Heart right ventricle (tissue), 16 donors: ENCODE data around the gene VPS13C. TPM values are rescaled to one million over a fixed set of nuclear protein-coding genes. Genes with fewer than 3 reads are reported as not detected.
"Not testable (repeated sequence)": the region's sequence is repeated elsewhere in the genome, so short reads cannot be mapped to it uniquely, and the experiment has no call there.

ENCODE experiments used
- ATAC-seq, 8 donors: fragments of 200-7000 bp; cut with Tn5 transposase; one replicate each; pipeline ENCODE4 v1.9.1; 2020; ENCODE audit warnings: mild to moderate bottlenecking in 8 of 8, moderate library complexity in 8 of 8, moderate number of reproducible peaks in 1 of 8
- DNase-seq, 2 donors: peaks; one replicate each; pipeline ENCODE4 v3.0.0-alpha.2; 2020
- H3K27ac ChIP-seq, 10 donors: fragments of 200-600 bp; sonication (generic) in 2 of 10; one replicate each; pipeline versions ENCODE4 v1.5.0 to v1.8.0; 2020 to 2022; ENCODE audit warnings: mild to moderate bottlenecking in 3 of 10
- H3K27me3 ChIP-seq, 7 donors: fragments of 200-600 bp; one replicate each; pipeline ENCODE4 v1.8.0; 2021 to 2022; ENCODE audit warnings: mild to moderate bottlenecking in 2 of 7
- H3K36me3 ChIP-seq, 9 donors: fragments of 200-600 bp; sonication (generic) in 1 of 9; one replicate each; pipeline versions ENCODE4 v1.5.0 to v1.8.0; 2020 to 2022; ENCODE audit warnings: mild to moderate bottlenecking in 2 of 9
- H3K4me1 ChIP-seq, 9 donors: fragments of 200-600 bp; sonication (generic) in 1 of 9; one replicate each; pipeline versions ENCODE4 v1.5.0 to v1.8.0; 2020 to 2022; ENCODE audit warnings: mild to moderate bottlenecking in 4 of 9
- H3K4me3 ChIP-seq, 10 donors: fragments of 200-600 bp; sonication (generic) in 2 of 10; one replicate each; pipeline versions ENCODE4 v1.5.0 to v1.8.0; 2020 to 2022; ENCODE audit warnings: mild to moderate bottlenecking in 7 of 10, moderate library complexity in 2 of 10
- H3K9me3 ChIP-seq, 11 donors: fragments of 200-600 bp in 10 of 11; sonication (generic) in 2 of 11; one replicate each; pipeline versions ENCODE4 v1.5.0 to v1.8.0; 2013 to 2022; ENCODE audit warnings: mild to moderate bottlenecking in 2 of 11, control low read depth in 1 of 11, moderate library complexity in 1 of 11
- CTCF ChIP-seq, 9 donors: fragments of 200-600 bp; sonication (generic) in 2 of 9; IDR thresholded peaks; one replicate each; pipeline versions ENCODE4 v1.5.0 to v1.8.0; 2021 to 2022; ENCODE audit warnings: antibody characterized with exemption in 9 of 9, mild to moderate bottlenecking in 5 of 9, moderate library complexity in 1 of 9
- WGBS, 2 donors: extraction: QIAGEN DNeasy Blood & Tissue Kit; methylation state at CpG; one replicate each; pipeline ENCODE4 v1.1.7; 2013; ENCODE audit warnings: inconsistent platforms in 1 of 2; 5-methylcytosine and 5-hydroxymethylcytosine counted together
- intact Hi-C, 10 donors: fragments of 100-400 bp; cut with DNase I; formaldehyde crosslinking; loops; one replicate each; pipeline versions ENCODE4 v1.11.1 to v1.14.2; 2022
- polyA plus RNA-seq, 2 donors: library from polyadenylated mRNA; stranded (reverse); fragments of 200-250 nt; gene quantifications; one replicate each; pipeline ENCODE4 v1.2.3, GENCODE V29; 2013
- total RNA-seq, 10 donors: library from RNA; stranded (reverse); fragmentation: NEBNext Ultra II Directional in 3 of 10; extraction: Animal tissue kit (Norgen Biotek cat#: 25700) in 3 of 10; gene quantifications; one replicate each; pipeline versions ENCODE4 v1.2.1 to v1.2.4, GENCODE V29; 2021 to 2023
- donor health status: Arrhythmogenic right ventricular cardiomyopathy.
- donor health status: ischemic (EF 13 %, LVEDD 7.1; RV severe dilation, severe dysfunction).
- donor health status: healthy with polysubstance abuse.
- donor health status: DM: no; HTN: yes; CAD: no.
- donor health status: DM: no; HTN: no; CAD: no.
- donor health status: ischemic (EF 25% LVEDD 6.9; RV normal size, moderate dysfunction).
- donor health status: ischemic (EF 25% LVEDD 5.7; RV mildly dilated, moderate dysfunction).
- donor health status: healthy.
- donor health status: DM: yes; HTN: yes; CAD: no.
- donor health status: Ischemic cardiomyopathy.
- donor health status: ischemic (EF 35%, LVEDD 5.7; RV mildly dilated, moderate dysfunction).
- donor health status: nonischemic (EF 11% LVEDD 7.7; RV severe dilation, severe dysfunction).
- donor health status: DM: yes; HTN: yes; CAD: no.
- donor health status: PGD.
- donor health status: ischemic (EF 29% LVEDD 5.4; RV normal size, mild dysfunction).
- donor health status: nonischemic (EF 23%, LVEDD 6.1; RV moderate dilation, normal function).

Gene VPS13C
- total and polyA plus RNA-seq, 12 donors = 7.3 to 59.0 (median 39.6) TPM

GRCh38 chr15:62053439-62054085 lies 6.7 kb downstream of the VPS13C start:
- H3K9me3 ChIP-seq = peaks cover 0 to 3% (median 0%) of the 10 kb centered on the region in 11 donors
- H3K27ac ChIP-seq = no peak overlapping the region
- ATAC-seq (peak in 5 of 8 donors; percentile 27 to 64 (median 30)), DNase-seq (no peak)
- 54 to 56% methylated on average over 5 of the region's 5 CpGs for WGBS, 2 donors
- H3K27me3 ChIP-seq = no peaks in the 10 kb centered on the region
- peaks cover 0 to 3% (median 0%) of the 10 kb centered on the region in 9 donors for H3K36me3 ChIP-seq
- H3K4me3 ChIP-seq = no peak overlapping the region
- TF ChIP-seq CTCF (IDR thresholded peaks at IDR 0.05) = no peak
- H3K4me1 ChIP-seq = peaks cover 0 to 65% (median 28%) of the 10 kb centered on the region in 9 donors
- intact Hi-C loops = no loop called here

GRCh38 chr15:62052713-62053112 lies 7.5 kb downstream of the VPS13C start:
- Histone ChIP-seq H3K27me3 (no peaks in the 10 kb centered on the region), H3K9me3 (peaks cover 0 to 3% (median 0%) of the 10 kb centered on the region in 11 donors), H3K27ac (no peak overlapping the region), H3K4me3 (no peak overlapping the region), H3K4me1 (peaks cover 0 to 56% (median 26%) of the 10 kb centered on the region in 9 donors), H3K36me3 (peaks cover 0 to 3% (median 0%) of the 10 kb centered on the region in 9 donors)
- intact Hi-C loops = loop anchor here in 1 of 10 donors (1.0 kb wide), 1 partner anchor 97 kb away; no protein-coding TSS in a partner anchor
- DNase-seq (no peak), ATAC-seq (no peak)
- 97 to 100% methylated on average over 1 of the region's 1 CpG for WGBS, 2 donors
- no peak for TF ChIP-seq CTCF (IDR thresholded peaks at IDR 0.05)

- TF ChIP-seq CTCF (IDR thresholded peaks at IDR 0.05) = no peak
- peaks cover 0 to 64% (median 34%) of the 10 kb centered on the region in 9 donors for H3K4me1 ChIP-seq
- H3K36me3 ChIP-seq = no peaks in the 10 kb centered on the region
- DNase-seq (no peak), ATAC-seq (no peak)
- H3K27me3 ChIP-seq = no peaks in the 10 kb centered on the region
- intact Hi-C loops = no loop called here
- peaks cover 0 to 3% (median 0%) of the 10 kb centered on the region in 11 donors for H3K9me3 ChIP-seq
- H3K27ac ChIP-seq = peak overlapping the region in 1 of 10 donors; percentile 35
- H3K4me3 ChIP-seq = no peak overlapping the region
- 95 to 96% methylated on average over 4 of the region's 4 CpGs for WGBS, 2 donors
Measured at GRCh38 chr15:62051166-62051565, 9.1 kb downstream of the VPS13C start.

- no peaks in the 10 kb centered on the region for H3K36me3 ChIP-seq
- no peak overlapping the region for H3K4me3 ChIP-seq
- H3K27ac ChIP-seq = peak overlapping the region in 1 of 10 donors; percentile 2
- H3K9me3 ChIP-seq = peaks cover 0 to 3% (median 0%) of the 10 kb centered on the region in 11 donors
- no peaks in the 10 kb centered on the region for H3K27me3 ChIP-seq
- intact Hi-C loops = no loop called here
- WGBS, 2 donors = 75 to 80% methylated on average over 1 of the region's 1 CpG
- TF ChIP-seq CTCF (IDR thresholded peaks at IDR 0.05) = no peak
- ATAC-seq = no peak
- no peak for DNase-seq
- H3K4me1 ChIP-seq = peaks cover 0 to 67% (median 38%) of the 10 kb centered on the region in 9 donors
Measured at GRCh38 chr15:62050115-62050514, 10.1 kb downstream of the VPS13C start.

GRCh38 chr15:62048254-62048653 lies 12.0 kb downstream of the VPS13C start:
- DNase-seq, H3K27me3 ChIP-seq, H3K4me3 ChIP-seq, H3K9me3 ChIP-seq, H3K27ac ChIP-seq, ATAC-seq, intact Hi-C loops, H3K36me3 ChIP-seq: not testable (repeated sequence)
- peaks cover 0 to 58% (median 30%) of the 10 kb centered on the region in 9 donors for H3K4me1 ChIP-seq
- WGBS, 2 donors = 86 to 89% methylated on average over 4 of the region's 4 CpGs
